CD14-positive monocyte (primary cell): ENCODE results near the gene ATP11A. TPM values are rescaled to one million over a fixed set of nuclear protein-coding genes. Genes with fewer than 3 reads are reported as not detected.
A peak's percentile ranks its signal among the peaks of the same experiment; 100 is the strongest.

ENCODE experiments used
- DNase-seq, 3 donors: peaks; one replicate each; pipeline ENCODE4 v3.0.0-alpha.2; 2011 to 2022
- H2AFZ ChIP-seq: 2 replicates; pipeline ENCODE4 v1.6.0; 2012; ENCODE audit warnings: mild to moderate bottlenecking, low read depth, low read length, inconsistent platforms; ENCODE audit not compliant: insufficient read depth, poor library complexity, severe bottlenecking
- H3K27ac ChIP-seq, 2 donors: 1 replicate in 1 of 2; 2 replicates in 1 of 2; pipeline ENCODE4 v1.5.1; 2012 to 2013; ENCODE audit warnings: low read length in 2 of 2, control low read depth in 1 of 2, inconsistent platforms in 1 of 2, low read depth in 1 of 2, mild to moderate bottlenecking in 1 of 2
- H3K27me3 ChIP-seq, 2 donors: one replicate each; pipeline versions ENCODE4 v1.6.0 to v1.6.1; 2011 to 2013; ENCODE audit warnings: low read length in 2 of 2; ENCODE audit not compliant: control insufficient read depth in 2 of 2, insufficient read depth in 2 of 2
- H3K36me3 ChIP-seq, 2 donors: replicated peaks in 1 of 2; 1 replicate in 1 of 2; 2 replicates in 1 of 2; pipeline versions ENCODE4 v1.5.1 to v1.6.1; 2012 to 2013; ENCODE audit warnings: low read length in 2 of 2, control low read depth in 1 of 2, inconsistent platforms in 1 of 2, mild to moderate bottlenecking in 1 of 2; ENCODE audit not compliant: insufficient read depth in 2 of 2, control insufficient read depth in 1 of 2
- H3K4me1 ChIP-seq, 2 donors: 1 replicate in 1 of 2; 2 replicates in 1 of 2; pipeline versions ENCODE4 v1.5.1 to v1.6.1; 2012 to 2013; ENCODE audit warnings: low read length in 2 of 2, control low read depth in 1 of 2, inconsistent platforms in 1 of 2, mild to moderate bottlenecking in 1 of 2, moderate library complexity in 1 of 2; ENCODE audit not compliant: insufficient read depth in 2 of 2, control insufficient read depth in 1 of 2
- H3K4me2 ChIP-seq: replicated peaks from 2 replicates; pipeline ENCODE3; 2012; ENCODE audit warnings: low read length, moderate library complexity, mild to moderate bottlenecking; ENCODE audit not compliant: poor library complexity, severe bottlenecking; ENCODE audit errors: extremely low read depth
- H3K4me3 ChIP-seq, 3 experiments: fragments of 200-600 bp in 1 of 3; sonication (generic) in 1 of 3; replicated peaks in 1 of 3; 1 replicate in 2 of 3; 2 replicates in 1 of 3; pipeline ENCODE4 v1.5.1; 2011 to 2013; ENCODE audit warnings: low read length in 3 of 3, mild to moderate bottlenecking in 3 of 3, control low read depth in 2 of 3, low read depth in 2 of 3, inconsistent platforms in 1 of 3, moderate library complexity in 1 of 3
- H3K79me2 ChIP-seq: 2 replicates; pipeline ENCODE4 v1.6.0; 2012; ENCODE audit warnings: mild to moderate bottlenecking, control low read depth, inconsistent platforms, low read length, moderate library complexity; ENCODE audit not compliant: insufficient read depth
- H3K9ac ChIP-seq: 2 replicates; pipeline ENCODE4 v1.6.0; 2017; ENCODE audit warnings: low read length, mild to moderate bottlenecking; ENCODE audit not compliant: insufficient read depth, poor library complexity, severe bottlenecking
- H3K9me3 ChIP-seq, 2 donors: replicated peaks in 1 of 2; 1 replicate in 1 of 2; 2 replicates in 1 of 2; pipeline versions ENCODE4 v1.5.1 to v1.6.1; 2012 to 2013; ENCODE audit warnings: low read length in 2 of 2, control low read depth in 1 of 2; ENCODE audit not compliant: control insufficient read depth in 1 of 2, insufficient read depth in 1 of 2
- H4K20me1 ChIP-seq: 2 replicates; pipeline ENCODE4 v1.6.0; 2012; ENCODE audit warnings: mild to moderate bottlenecking, low read length, control low read depth, moderate library complexity; ENCODE audit not compliant: insufficient read depth
- H3K27ac Mint-ChIP-seq, 7 donors: one replicate each; pipeline ENCODE4 v1.8.0; 2020; ENCODE audit warnings: mild to moderate bottlenecking in 7 of 7, mixed read lengths in 7 of 7, moderate library complexity in 6 of 7, inconsistent platforms in 2 of 7
- H3K27me3 Mint-ChIP-seq, 3 donors: one replicate each; pipeline ENCODE4 v1.8.0; 2021 to 2022; ENCODE audit warnings: low read depth in 3 of 3, mild to moderate bottlenecking in 3 of 3, mixed read lengths in 3 of 3, moderate library complexity in 3 of 3, inconsistent platforms in 1 of 3
- H3K36me3 Mint-ChIP-seq, 2 donors: one replicate each; pipeline ENCODE4 v1.8.0; 2020; ENCODE audit warnings: mixed read lengths in 2 of 2, inconsistent platforms in 1 of 2, mild to moderate bottlenecking in 1 of 2
- H3K4me1 Mint-ChIP-seq: one replicate; pipeline ENCODE4 v1.8.0; 2020; ENCODE audit warnings: mild to moderate bottlenecking, mixed read lengths
- H3K4me3 Mint-ChIP-seq, 2 donors: one replicate each; pipeline ENCODE4 v1.8.0; 2020; ENCODE audit warnings: mild to moderate bottlenecking in 2 of 2, mixed read lengths in 2 of 2, moderate library complexity in 1 of 2
- H3K9me3 Mint-ChIP-seq, 7 donors: one replicate each; pipeline ENCODE4 v1.8.0; 2020 to 2022; ENCODE audit warnings: mixed read lengths in 7 of 7, mild to moderate bottlenecking in 6 of 7, moderate library complexity in 6 of 7, inconsistent platforms in 2 of 7
- WGBS: methylation state at CpG from one replicate; pipeline ENCODE4 v1.1.5; 2013; ENCODE audit warnings: missing lambda C conversion rate; ENCODE audit not compliant: insufficient coverage; 5-methylcytosine and 5-hydroxymethylcytosine counted together
- intact Hi-C, 2 donors: fragments of 100-400 bp; cut with micrococcal nuclease; formaldehyde crosslinking; loops; one replicate each; pipeline versions ENCODE4 v1.15.0 to v1.15.1; 2023
- polyA plus RNA-seq, 3 donors: library from polyadenylated mRNA; depleted of rRNA in 1 of 3; unstranded in 2 of 3; stranded (reverse) in 1 of 3; fragments of 300-500 nt in 2 of 3; fragments of >200 nt in 1 of 3; fragmentation: Illumina TruSeq in 2 of 3; gene quantifications; 1 replicate in 2 of 3; 2 replicates in 1 of 3; pipeline ENCODE4 v1.2.3, GENCODE V29; 2012 to 2021
- TF ChIP-seq, protein P1 (sequence below): fragments of 200-600 bp; IDR thresholded peaks from one replicate; pipeline ENCODE4 v1.8.0; 2022; ENCODE audit warnings: antibody characterized with exemption, mild to moderate bottlenecking

The ATP11A gene
- polyA plus RNA-seq, 3 donors: 7.2 to 45.4 (median 7.6) TPM

- Histone ChIP-seq H3K79me2 (peaks cover 89% of the 10 kb centered on the region), H3K27me3 (no peaks in the 10 kb centered on the region), H3K4me1 (peaks cover 49 to 55% of the 10 kb centered on the region in 2 donors), H3K9ac (peak overlapping the region; percentile 94), H3K4me3 (peak overlapping the region in 2 of 3 experiments; percentile 97), H3K27ac (peak overlapping the region in 1 of 2 donors; percentile 85), H3K36me3 (peaks cover 12 to 26% of the 10 kb centered on the region in 2 donors), H3K9me3 (no peaks in the 10 kb centered on the region), H4K20me1 (peaks cover 70% of the 10 kb centered on the region), H2AFZ (no peak overlapping the region), H3K4me2 (peak overlapping the region; percentile 95)
- intact Hi-C loops: no loop called here
- Mint-ChIP-seq H3K9me3 (peaks cover 0 to 2% (median 0%) of the 10 kb centered on the region in 7 donors), H3K4me3 (peak overlapping the region; percentile 94 to 97), H3K4me1 (peaks cover 57% of the 10 kb centered on the region), H3K27me3 (no peaks in the 10 kb centered on the region), H3K27ac (peak overlapping the region in 6 of 7 donors; percentile 88 to 97 (median 95)), H3K36me3 (peaks cover 24 to 30% of the 10 kb centered on the region in 2 donors)
- WGBS: 96% methylated on average over 4 of the region's 11 CpGs
- TF ChIP-seq, protein P1, sequence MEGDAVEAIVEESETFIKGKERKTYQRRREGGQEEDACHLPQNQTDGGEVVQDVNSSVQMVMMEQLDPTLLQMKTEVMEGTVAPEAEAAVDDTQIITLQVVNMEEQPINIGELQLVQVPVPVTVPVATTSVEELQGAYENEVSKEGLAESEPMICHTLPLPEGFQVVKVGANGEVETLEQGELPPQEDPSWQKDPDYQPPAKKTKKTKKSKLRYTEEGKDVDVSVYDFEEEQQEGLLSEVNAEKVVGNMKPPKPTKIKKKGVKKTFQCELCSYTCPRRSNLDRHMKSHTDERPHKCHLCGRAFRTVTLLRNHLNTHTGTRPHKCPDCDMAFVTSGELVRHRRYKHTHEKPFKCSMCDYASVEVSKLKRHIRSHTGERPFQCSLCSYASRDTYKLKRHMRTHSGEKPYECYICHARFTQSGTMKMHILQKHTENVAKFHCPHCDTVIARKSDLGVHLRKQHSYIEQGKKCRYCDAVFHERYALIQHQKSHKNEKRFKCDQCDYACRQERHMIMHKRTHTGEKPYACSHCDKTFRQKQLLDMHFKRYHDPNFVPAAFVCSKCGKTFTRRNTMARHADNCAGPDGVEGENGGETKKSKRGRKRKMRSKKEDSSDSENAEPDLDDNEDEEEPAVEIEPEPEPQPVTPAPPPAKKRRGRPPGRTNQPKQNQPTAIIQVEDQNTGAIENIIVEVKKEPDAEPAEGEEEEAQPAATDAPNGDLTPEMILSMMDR: no peak
- DNase-seq: no peak
These were observed 2.3 kb downstream of the ATP11A start for GRCh38 chr13:112692104-112692503.

DNA sequence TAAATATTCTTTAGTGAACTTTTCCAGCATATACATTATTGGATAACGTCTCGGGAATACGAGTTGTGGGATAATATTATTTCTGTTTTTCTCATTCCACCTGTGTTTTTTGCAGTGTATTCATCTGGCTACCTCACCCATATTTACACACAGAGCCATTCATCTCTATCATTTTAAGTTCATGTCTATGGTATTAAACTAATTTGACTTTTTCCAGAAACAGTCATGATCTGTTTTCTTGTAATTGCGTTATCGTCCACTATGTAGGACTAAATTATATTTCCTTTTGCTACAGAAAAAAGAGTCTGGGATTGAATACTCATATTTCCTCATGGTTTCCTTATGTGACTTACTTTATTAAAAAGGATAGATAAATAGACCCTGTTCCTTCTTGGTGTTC is 2.7 kb downstream of the ATP11A start:
- Histone ChIP-seq H3K9me3 (no peaks in the 10 kb centered on the region), H2AFZ (no peak overlapping the region), H3K27me3 (no peaks in the 10 kb centered on the region), H3K79me2 (peaks cover 92% of the 10 kb centered on the region), H3K4me2 (peak overlapping the region; percentile 95), H3K27ac (peak overlapping the region in 1 of 2 donors; percentile 65), H3K4me3 (peak overlapping the region in 1 of 3 experiments; percentile 97), H3K36me3 (peaks cover 16 to 28% of the 10 kb centered on the region in 2 donors), H3K9ac (no peak overlapping the region), H3K4me1 (peaks cover 48 to 53% of the 10 kb centered on the region in 2 donors), H4K20me1 (peaks cover 74% of the 10 kb centered on the region)
- TF ChIP-seq, protein P1: no peak
- WGBS: no CpG with 5 or more reads among the region's 5 CpGs
- Mint-ChIP-seq H3K4me3 (no peak overlapping the region), H3K27me3 (peaks cover 0 to under 1% (median 0%) of the 10 kb centered on the region in 3 donors), H3K9me3 (peaks cover 0 to under 1% (median 0%) of the 10 kb centered on the region in 7 donors), H3K36me3 (peaks cover 22 to 27% of the 10 kb centered on the region in 2 donors), H3K4me1 (peaks cover 55% of the 10 kb centered on the region), H3K27ac (peak overlapping the region in 2 of 7 donors; percentile 47 to 87)
- DNase-seq: no peak
- intact Hi-C loops: no loop called here
